Mucosa of descending colon (tissue), 3 donors: Measurements from ENCODE around the gene ACSL3. TPM values are rescaled to one million over a fixed set of nuclear protein-coding genes. Genes with fewer than 3 reads are reported as not detected.
A peak's percentile ranks its signal among the peaks of the same experiment; 100 is the strongest.

Experiments used
- ATAC-seq: fragments of 200-7000 bp; cut with Tn5 transposase; one replicate; pipeline ENCODE4 v1.9.1; 2020; ENCODE audit warnings: mild to moderate bottlenecking, moderate library complexity
- DNase-seq, 3 donors: peaks; one replicate each; pipeline ENCODE4 v3.0.0-alpha.2; 2020
- H3K36me3 ChIP-seq: fragments of 200-600 bp; one replicate; pipeline ENCODE4 v1.8.0; 2021; ENCODE audit warnings: low read depth, mild to moderate bottlenecking
- H3K4me1 ChIP-seq: fragments of 200-600 bp; one replicate; pipeline ENCODE4 v1.8.0; 2021; ENCODE audit warnings: low read depth, mild to moderate bottlenecking
- H3K4me3 ChIP-seq: fragments of 200-600 bp; one replicate; pipeline ENCODE4 v1.8.0; 2021; ENCODE audit warnings: mild to moderate bottlenecking
- H3K9me3 ChIP-seq: fragments of 200-600 bp; one replicate; pipeline ENCODE4 v1.8.0; 2021; ENCODE audit warnings: mild to moderate bottlenecking
- CTCF ChIP-seq: fragments of 200-600 bp; IDR thresholded peaks from one replicate; pipeline ENCODE4 v1.8.0; 2022; ENCODE audit warnings: antibody characterized with exemption, mild to moderate bottlenecking
- intact Hi-C, 2 donors: fragments of 100-400 bp; cut with DNase I in 1 of 2; cut with micrococcal nuclease in 1 of 2; formaldehyde crosslinking; loops; one replicate each; pipeline versions ENCODE4 v1.11.0 to v1.11.1; 2022; cut with DNase I, micrococcal nuclease
- total RNA-seq, 3 donors: library from RNA; stranded (reverse); fragmentation: NEBNext Ultra II Directional in 2 of 3; extraction: Animal tissue kit (Norgen Biotek cat#: 25700) in 2 of 3; gene quantifications; one replicate each; pipeline versions ENCODE4 v1.2.1 to v1.2.4, GENCODE V29; 2021 to 2023
- donor health status: DM: no; HTN: no; CAD: no; lungs with moderate emphysema.
- donor health status: DM: no; HTN: no; CAD: no.
- donor health status: DM: no; HTN: yes; CAD: no.

ACSL3 gene
- total RNA-seq, 3 donors from 2014 or later: 77.2 to 108 (median 93.0) TPM

- no peaks in the 10 kb centered on the region for H3K4me1 ChIP-seq
- H3K9me3 ChIP-seq: no peaks in the 10 kb centered on the region
- ATAC-seq (no peak), DNase-seq (no peak)
- intact Hi-C loops: no loop called here
- no peak overlapping the region for H3K4me3 ChIP-seq
- TF ChIP-seq CTCF: no peak
- no peaks in the 10 kb centered on the region for H3K36me3 ChIP-seq
These were observed 88.2 kb downstream of the ACSL3 start for GRCh38 chr2:222949073-222949472.

GRCh38 chr2:222949690-222950323 is 89.0 kb downstream of the ACSL3 start:
- no peak overlapping the region for H3K4me3 ChIP-seq
- DNase-seq (no peak), ATAC-seq (no peak)
- no peaks in the 10 kb centered on the region for H3K9me3 ChIP-seq
- no peak for TF ChIP-seq CTCF
- H3K36me3 ChIP-seq: no peaks in the 10 kb centered on the region
- intact Hi-C loops: no loop called here
- H3K4me1 ChIP-seq: no peaks in the 10 kb centered on the region

- H3K4me1 ChIP-seq: no peaks in the 10 kb centered on the region
- no peak overlapping the region for H3K4me3 ChIP-seq
- H3K36me3 ChIP-seq: no peaks in the 10 kb centered on the region
- no peak for DNase-seq
- ATAC-seq: no peak
- no peaks in the 10 kb centered on the region for H3K9me3 ChIP-seq
- intact Hi-C loops: no loop called here
- TF ChIP-seq CTCF: no peak
These were observed 89.9 kb downstream of the ACSL3 start for GRCh38 chr2:222950638-222951285.

- DNase-seq (peak in 2 of 3 donors; percentile 28 to 31), ATAC-seq (peak; percentile 16)
- no peak for TF ChIP-seq CTCF
These were observed 91.4 kb downstream of the ACSL3 start for GRCh38 chr2:222952204-222952603.

GRCh38 chr2:222955008-222955407 is 94.2 kb downstream of the ACSL3 start:
- no peak overlapping the region for H3K4me3 ChIP-seq
- DNase-seq (no peak), ATAC-seq (no peak)
- no peaks in the 10 kb centered on the region for H3K9me3 ChIP-seq
- TF ChIP-seq CTCF: no peak
- intact Hi-C loops: no loop called here
- H3K4me1 ChIP-seq: no peaks in the 10 kb centered on the region
- H3K36me3 ChIP-seq: no peaks in the 10 kb centered on the region

More at GRCh38 chr2:222952204-222952603, 91.4 kb downstream of the ACSL3 start:
- no peaks in the 10 kb centered on the region for H3K4me1 ChIP-seq
- no peak overlapping the region for H3K4me3 ChIP-seq
- no peaks in the 10 kb centered on the region for H3K9me3 ChIP-seq
- intact Hi-C loops: no loop called here
- H3K36me3 ChIP-seq: no peaks in the 10 kb centered on the region
